GM18909 (cell line): ENCODE results near the gene BRD4.

Source experiments
- ATAC-seq: cut with Tn5 transposase; IDR thresholded peaks from one replicate; pipeline ENCODE4 v1.9.1; 2021; ENCODE audit warnings: mild to moderate bottlenecking; ENCODE audit not compliant: unreplicated experiment, poor library complexity

BRD4 gene

DNA sequence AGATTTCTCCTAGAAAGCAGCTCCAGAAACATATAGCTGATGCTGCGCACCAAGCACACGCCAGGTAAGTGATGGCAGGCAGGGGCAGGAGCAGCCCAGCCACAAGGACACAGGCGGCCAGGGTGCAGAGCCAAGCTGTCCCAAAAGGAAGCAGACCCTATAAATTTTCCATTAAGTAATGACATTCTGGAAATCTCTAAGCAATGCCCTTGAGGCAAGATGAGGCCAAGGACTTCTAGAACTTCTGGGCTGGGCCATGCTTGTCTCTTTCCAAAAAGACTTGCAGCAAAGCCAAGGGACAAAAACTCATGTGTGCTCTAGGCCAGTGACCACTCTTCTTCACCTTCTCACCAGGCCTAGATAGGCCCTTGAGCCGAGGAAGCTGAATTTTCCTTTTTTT is 57.9 kb downstream of the BRD4 start:
- no peak for ATAC-seq

DNA sequence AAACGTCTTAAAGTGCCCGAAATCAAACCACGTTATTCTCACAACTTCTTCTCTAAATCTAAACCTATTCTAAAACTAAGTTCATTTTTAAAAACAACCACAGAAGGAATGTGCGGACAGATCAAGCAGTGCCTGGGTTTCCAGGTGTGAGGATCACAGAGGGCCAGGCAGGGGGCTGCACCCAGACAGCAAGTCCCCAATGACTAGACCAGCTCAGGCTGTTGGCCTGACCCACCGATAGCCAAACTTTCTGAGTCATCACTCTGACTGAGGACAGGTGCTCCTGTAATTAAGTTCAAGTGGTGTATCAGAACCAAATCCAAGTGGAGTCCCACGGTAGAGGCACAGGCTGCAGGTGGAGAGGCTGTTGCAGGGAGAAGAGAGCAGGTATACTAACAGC is 62.5 kb downstream of the BRD4 start:
- no peak for ATAC-seq

DNA sequence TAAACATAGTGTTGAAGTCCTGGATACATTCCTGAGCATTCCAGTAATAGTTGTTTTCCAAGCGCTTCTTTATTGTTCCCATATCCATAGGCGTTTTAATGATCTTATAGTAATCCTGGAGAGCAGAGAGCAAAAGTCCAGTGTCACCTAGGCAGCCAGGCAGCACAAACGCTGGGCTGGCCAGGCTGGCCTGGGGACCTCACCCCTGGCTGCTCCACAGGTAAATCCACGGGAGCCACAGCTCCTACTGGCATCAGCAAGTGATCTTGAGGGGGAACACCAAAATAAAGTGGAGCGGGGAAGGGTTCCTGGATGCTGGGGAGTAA is 63.4 kb downstream of the BRD4 start:
- no peak for ATAC-seq

DNA sequence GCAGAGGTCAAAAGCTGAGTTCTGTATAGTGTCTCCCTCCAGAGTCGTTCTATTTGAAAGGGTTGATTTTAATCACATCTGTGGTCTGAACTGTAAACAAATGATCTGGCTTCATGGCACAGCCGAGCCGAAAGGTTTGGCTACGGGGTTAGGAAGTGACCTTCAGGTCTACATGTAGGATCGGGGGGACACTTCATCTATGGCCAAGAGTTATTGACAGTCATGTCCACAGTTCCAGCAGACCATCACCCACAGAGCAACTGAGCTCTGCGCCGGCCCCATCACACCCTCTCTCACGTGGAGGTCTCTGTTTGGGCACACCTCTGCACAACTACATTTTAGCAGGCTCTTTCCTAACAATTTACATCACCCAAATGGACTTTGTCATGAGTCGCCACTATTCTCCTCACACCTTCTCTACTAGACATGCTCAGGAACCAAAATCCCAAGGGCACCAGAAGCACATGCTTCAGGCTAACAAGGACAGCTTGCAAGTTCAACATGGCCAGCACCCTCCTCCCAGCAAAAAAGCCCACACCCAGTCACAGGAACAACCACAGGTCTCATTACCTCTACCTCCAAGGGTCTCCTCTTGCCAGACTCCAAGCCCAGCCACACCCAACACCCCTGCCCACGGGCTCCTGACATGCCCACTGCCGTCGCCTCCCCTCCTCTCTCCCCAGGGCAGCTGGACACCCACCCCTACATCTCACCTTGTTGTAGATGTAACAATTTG is 64.0 kb downstream of the BRD4 start:
- no peak for ATAC-seq

DNA sequence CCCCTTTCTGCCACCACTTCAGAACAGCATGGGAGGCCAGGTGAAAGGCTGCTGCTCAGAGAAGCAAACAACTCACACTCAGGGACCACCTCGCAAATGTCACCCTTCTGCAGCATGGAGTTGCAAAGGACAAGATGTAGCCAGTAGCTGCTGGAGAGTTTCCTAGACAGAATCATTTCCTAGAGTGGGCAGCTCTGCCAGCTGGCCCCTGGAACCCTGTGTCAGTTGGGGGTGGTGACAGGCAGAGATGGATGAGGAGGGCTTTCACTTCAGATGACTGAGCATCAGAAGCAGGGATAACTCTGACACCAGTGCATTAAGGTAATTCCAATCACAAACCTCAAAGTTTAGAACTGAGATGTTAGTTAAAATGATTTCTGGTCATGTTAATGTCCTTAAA is 65.7 kb downstream of the BRD4 start:
- no peak for ATAC-seq

DNA sequence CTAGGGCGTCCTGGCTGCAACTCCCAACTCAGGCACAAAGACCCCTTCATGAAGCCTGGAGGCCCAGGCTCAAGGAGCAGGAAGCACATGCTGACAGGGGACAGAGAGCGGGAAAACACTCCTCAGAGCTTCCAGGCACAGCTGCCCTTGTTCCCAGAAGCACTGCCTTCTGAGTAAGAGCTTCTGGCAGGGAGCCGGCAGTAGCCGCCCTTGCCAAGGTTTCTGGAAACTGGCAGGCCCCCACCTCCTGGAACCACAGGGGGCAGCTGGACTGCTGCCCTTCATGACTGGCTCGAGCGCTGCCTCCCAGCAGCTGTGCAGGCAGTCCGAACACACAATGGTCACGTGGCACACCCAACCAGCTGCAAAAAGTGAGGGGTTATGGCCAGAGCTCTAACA is 66.5 kb downstream of the BRD4 start:
- no peak for ATAC-seq

DNA sequence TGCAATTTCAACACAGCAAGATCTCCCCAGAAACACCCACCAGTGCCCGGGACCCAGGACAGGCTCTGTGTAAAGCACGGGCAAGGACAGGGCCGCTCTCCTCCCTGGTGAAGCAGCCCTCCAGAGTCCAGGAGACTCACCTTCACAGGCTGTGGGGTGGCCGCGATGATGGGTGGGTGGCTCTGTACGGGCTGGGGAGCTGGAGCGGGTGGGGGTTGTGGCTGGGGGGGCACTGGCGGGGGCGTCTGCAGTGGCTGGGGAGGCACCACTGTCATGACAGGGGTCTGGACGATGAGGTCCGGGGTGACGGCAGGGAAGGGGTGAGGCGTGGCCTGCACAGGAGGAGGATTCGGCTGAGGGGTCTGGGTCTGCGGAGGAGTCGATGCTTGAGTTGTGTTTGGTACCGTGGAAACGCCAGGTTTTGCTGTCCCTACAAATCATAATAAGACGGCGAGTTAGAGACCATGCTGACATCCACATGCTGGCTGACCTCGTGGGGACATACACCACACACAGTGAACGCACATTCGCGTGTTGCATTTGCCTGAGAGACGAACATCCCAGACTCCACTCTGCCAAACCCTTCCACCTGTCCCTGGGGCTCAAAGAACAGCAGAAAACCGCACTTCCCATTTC is 67.0 kb downstream of the BRD4 start:
- no peak for ATAC-seq

DNA sequence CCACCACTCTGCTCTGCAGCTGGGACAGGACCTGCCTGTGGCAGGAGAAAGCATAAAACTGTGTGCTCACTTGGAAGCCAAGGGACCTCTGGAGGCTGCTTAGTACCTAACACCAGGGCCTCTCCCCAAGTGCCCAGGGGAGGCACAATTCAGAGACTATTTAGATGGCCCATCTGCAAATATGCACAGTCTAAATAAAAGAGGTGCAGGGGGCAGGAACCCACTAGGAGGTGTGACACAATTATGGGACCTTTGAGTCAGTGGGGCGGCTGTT is 67.5 kb downstream of the BRD4 start:
- ATAC-seq: no peak

DNA sequence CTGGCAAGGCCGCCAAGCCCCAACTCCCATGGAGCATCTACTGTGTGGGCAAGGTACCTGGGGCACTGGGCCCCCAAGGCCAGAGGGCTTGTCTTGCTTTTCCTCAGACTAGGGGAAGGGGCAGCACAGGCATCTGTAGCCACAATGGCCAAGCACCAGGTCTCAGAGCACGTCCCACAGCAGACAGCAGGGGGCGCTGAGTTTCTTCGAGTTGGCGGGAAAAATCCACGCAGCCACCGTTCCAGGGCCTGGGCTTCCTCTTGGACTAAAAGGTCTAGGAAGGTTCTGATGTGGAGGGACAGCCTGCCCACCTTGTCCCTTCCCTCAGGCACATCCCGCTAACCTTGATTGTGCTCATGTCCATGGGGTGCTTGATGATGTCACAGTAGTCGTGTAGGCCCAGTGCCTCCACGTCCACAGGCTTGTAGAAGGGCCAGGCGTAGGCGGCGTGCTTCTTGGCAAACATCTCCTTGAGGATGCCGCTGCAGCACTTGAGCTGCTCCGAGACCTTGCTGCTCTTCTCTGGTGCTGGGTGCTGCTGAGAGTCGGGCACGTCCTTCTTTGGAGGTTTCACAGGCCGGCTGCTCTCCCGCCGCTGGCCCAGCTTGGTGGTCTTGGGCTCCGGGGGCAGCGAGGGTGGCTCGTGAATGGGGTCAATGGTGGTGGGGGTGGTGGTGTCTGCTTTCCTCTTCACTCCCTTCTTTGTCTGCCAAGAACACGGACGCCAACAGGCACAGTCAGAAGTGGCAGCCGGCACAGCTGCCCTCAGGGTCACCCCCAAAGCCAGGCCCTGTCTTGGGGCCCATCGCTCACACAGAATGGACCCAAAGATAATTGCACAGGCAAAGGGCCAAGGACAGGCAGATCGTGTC is 68.0 kb downstream of the BRD4 start:
- no peak for ATAC-seq

DNA sequence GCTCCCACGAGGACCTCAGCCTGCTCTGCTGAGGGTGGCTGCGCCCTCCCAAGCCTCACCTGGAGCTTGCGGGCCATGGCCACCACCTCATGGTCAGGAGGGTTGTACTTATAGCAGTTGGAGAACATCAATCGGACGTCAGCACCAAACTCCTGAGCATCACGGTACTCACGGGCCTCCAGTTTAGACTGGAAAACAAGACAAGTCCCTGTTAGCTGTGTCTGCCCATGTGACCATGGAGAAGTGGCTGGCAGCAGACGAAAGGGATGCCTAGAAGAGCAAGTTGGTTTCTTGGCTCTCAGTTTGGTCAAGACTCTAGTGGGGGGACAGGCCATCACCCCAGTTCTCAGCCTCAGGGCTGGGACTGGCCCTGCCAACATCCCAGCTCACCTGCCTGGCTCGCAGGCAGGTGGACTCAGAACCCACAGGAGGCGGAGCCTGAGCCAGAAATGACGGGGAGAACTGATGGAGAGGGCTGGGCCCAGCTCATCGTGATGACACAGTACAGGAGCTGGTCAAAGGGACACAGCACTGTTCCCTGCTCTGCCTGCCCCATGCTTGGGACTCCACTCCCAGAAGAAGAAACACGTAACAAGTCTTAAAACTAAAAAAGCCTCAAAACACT is 68.9 kb downstream of the BRD4 start:
- no peak for ATAC-seq

DNA sequence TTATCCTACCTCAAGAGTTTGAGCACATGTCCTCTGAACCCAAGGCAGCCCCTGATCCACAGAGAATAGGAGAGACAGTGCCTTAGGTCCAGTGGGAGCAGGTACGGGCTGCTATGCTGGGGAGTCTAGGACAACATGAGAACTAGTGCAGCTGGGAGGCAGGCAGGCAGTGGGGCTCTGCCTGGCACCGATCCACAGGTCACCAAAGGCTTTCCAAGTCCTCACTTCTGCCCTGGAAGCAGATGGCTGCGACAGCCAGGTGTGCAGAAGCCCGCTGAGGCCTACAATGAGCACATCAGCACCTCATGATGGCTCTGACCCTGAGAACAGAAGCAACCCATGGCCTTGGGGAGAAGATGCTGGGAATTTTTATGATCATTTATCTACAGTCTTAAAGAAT is 70.3 kb downstream of the BRD4 start:
- no peak for ATAC-seq

DNA sequence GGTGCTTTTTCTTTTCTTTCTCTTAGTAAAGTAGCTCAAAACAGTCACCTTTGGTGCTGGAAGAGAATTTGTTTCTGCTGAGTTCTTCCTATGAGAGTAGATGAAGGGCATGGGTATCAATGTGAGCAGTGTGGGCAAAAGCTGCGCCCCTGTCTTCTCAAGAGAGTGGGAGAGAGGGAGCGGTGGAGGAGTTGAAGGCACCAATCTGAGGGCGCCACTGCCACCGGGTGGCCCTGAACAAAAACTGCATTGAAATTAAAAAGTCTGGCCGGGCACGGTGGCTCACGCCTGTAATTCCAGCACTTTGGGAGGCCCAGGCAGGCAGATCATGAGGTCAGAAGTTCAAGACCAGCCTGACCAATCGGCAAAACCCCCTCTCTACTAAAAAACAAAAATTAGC is 71.4 kb downstream of the BRD4 start:
- ATAC-seq: no peak

DNA sequence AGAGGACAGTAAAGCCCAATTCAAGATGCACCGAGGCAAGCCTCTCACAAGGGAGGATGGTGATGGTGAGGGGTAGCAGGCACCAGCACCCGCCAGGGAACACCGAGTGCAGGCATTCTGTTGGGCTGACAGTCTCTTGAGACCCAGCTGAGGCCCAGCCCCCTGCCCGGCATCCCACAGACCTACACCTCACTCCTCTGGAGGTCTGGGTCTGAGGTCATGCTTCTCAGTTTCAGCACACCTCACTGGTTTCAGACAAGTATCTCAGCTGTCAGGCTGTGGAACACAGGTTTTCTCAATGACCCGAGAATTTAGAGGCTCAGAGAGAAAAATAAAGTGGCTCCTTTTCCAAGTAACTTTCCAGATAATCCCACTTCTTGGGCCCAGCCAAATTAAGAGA is 72.4 kb downstream of the BRD4 start:
- ATAC-seq: no peak

DNA sequence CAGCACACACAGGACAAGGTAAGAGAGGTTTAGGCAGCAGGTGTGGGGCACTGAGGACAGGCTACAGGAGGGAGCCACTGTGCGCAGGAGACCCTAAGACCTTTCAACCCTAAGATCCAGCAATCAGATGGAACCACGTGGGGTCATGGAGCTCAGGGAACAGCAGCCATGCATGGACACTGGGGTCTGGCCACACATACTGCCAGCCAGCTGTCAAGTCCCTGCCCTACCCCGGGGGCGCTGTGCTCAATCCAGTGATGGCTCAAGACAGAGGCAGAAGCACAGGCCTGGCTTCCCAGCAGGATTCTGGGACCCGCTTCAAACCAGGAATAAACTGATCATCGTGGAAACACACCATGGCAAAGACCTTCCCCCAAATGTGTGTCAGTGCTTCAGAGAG is 74.6 kb downstream of the BRD4 start:
- no peak for ATAC-seq

DNA sequence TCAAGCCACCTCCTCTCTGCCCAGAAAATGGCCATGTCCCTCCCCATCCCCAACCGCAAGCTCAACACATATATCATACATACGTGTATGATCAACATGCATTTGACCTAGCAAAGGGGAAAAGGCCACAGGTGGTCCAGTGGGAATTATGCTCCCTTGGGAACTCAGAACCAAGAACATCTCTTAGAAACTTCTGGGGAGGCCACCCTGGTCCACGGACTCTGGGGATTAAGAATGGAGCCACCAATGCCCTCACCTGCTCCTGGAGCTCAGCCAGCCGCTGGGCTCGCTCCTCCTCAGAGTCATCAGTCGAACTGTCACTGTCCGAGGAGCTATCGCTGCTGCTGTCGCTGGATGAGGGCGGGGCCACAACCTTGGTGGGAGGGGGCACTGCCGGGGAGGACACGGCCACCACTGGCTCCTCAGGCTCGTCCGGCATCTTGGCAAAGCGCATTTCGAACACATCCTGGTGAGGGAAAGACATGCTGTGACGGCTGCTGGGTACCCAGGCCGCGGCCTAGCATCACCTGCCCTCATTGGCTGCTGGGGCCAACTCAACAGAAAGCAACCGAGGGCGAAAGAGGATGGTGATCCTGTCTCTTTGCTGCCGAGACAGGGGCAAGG is 75.5 kb downstream of the BRD4 start:
- ATAC-seq: no peak

DNA sequence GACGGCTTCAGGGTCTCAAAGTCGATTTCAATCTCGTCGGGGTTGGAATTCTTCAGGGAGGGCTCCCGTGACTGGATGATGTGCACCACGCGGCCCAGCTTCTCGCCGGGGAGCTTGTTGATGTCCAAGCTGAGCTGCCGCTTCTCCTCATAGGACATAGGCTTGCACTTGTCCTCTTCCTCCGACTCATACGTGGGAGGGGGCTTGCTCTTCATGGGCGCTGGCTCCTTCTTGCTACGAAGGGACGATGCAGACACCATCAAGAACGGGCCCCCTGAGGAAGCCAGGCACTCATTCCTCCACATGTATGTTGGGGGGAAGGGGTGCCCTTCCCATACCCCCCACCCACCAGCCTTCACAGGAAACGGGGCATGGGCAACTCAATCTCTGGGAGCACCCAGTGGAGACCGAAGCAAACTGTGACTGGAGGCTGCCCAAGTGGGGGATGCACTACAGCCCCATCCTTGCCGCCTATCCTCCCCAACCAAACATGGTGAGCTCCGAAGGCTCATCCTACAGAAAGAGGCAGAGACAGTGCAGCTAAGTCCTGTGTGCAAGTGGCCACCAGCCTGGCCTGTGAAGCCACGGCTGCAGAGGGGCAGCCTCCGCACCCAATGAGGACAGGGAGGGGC is 76.9 kb downstream of the BRD4 start:
- ATAC-seq: no peak

DNA sequence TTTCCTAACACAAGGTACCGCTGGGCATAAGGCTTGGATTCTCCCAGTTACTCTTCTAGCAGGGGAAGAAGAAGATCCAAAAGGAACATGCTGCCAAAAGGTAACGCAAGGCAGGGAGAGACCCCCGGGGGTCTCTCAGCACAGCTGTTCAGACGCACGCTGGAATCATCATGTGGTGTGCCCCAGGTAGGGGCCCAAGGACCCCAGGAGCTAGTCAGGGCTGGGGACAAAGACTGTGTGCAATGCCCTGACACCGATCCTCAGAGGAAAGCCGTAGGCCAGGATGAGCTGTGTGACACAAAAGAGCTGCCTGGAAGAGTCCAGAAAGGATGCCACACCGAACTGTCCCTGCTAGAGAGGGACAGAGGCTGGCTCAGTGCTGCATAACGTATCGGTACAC is 77.8 kb downstream of the BRD4 start:
- no peak for ATAC-seq

DNA sequence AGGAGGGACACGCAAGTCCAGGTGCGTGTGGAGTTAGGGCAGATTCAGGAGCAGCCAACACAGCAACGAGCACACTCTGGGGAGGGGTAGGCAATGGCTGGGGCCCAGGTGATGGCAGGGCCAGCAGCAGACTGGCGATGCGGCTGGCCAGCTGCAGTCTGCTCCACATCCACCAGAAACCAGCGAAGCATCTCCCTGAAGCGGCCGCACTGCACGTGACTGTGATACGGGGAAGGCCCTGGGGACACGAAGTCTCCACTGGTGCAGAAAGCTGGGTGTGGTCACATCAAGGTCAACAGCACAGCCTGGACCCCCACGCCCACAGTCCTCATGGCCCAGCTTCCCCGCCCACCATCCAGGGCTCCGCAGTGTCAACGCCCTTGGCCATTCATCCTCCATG is 78.8 kb downstream of the BRD4 start:
- no peak for ATAC-seq

DNA sequence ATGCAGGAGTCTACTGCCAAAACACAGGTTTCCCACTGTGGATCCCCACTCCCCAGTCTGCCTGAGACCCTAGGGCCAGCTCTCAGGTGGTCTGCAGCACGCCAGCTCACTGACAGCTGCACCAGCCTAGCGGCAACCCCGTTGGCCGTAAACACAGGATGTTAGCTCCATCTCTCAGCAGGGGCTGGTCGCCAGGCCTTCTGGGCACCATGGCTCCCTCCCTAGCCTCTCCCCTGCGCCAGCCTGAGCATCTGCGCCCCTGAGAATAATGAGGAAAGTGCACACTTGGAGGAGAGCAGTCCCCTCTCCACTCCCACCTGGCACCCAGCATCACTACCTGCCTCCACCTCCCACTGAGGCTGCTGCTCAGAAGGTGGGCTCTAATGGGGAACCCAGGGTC is 79.3 kb downstream of the BRD4 start:
- ATAC-seq: no peak

DNA sequence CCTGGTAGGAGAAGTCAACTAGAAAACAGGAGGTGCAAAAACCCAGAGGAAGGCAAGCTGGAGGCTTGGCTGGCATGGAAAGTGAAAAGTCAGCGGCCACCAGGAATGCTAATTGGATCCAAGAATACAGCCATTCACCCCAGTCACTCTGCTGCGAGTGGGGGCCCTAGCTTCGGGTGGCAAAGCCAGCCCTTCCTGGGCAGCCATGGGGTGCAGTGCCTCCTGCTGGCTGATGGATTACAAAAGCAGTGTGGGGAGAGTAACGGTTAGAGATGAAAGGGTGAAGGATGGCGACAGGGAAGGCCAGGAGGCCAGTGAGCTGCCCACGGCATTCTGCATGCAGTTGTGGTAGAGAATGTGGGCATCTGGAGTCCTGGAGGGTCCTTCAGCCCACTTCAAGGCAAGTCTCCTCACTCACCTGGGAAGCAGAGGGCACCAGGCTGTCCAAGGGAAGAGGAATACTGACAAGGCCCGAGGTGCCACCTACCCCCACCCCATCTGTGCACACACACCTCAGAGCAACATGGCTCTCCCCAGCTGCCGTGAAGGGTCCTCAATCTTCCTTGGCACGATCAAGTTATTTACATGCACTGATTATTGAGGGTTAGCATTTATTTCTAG is 79.8 kb downstream of the BRD4 start:
- ATAC-seq: no peak
